Neural cell (in vitro differentiated cells): ENCODE data around the gene SMIM38. TPM values are rescaled to one million over a fixed set of nuclear protein-coding genes. Genes with fewer than 3 reads are reported as not detected.

ENCODE experiments used
- H2AFZ ChIP-seq: fragments of 200-600, 300-800 bp; sonication (generic), shearing (Covaris generic); 2 replicates; pipeline ENCODE4 v1.6.0; 2014; ENCODE audit warnings: low read depth, mild to moderate bottlenecking, antibody characterized with exemption, low read length, moderate library complexity
- H3F3A ChIP-seq: fragments of 200-600 bp; shearing (Covaris generic); 2 replicates; pipeline ENCODE4 v1.6.1; 2016; ENCODE audit warnings: mild to moderate bottlenecking, moderate library complexity, mixed read lengths, antibody characterized with exemption, low read length; ENCODE audit not compliant: insufficient read depth, poor library complexity, severe bottlenecking
- H3K27ac ChIP-seq: fragments of 200-600, 300-800 bp; sonication (generic), shearing (Covaris generic); 2 replicates; pipeline ENCODE4 v1.5.1; 2014; ENCODE audit warnings: mild to moderate bottlenecking, low read length, moderate library complexity
- H3K27me3 ChIP-seq: fragments of 300-800, 200-600 bp; sonication (generic), shearing (Covaris generic); 2 replicates; pipeline ENCODE4 v1.6.0; 2014; ENCODE audit warnings: mild to moderate bottlenecking, low read depth, low read length, moderate library complexity; ENCODE audit not compliant: insufficient read depth
- H3K36me3 ChIP-seq: fragments of 300-800, 200-600 bp; sonication (generic), shearing (Covaris generic); 2 replicates; pipeline ENCODE4 v1.5.1; 2014; ENCODE audit warnings: mild to moderate bottlenecking, antibody characterized with exemption, low read length, moderate library complexity; ENCODE audit not compliant: insufficient read depth
- H3K4me2 ChIP-seq: fragments of 300-800, 200-600 bp; sonication (generic), shearing (Covaris generic); 2 replicates; pipeline ENCODE4 v1.6.0; 2014; ENCODE audit warnings: mild to moderate bottlenecking, low read length
- H3K4me3 ChIP-seq: fragments of 300-800, 200-600 bp; sonication (generic), shearing (Covaris generic); 2 replicates; pipeline ENCODE4 v1.5.1; 2014; ENCODE audit warnings: mild to moderate bottlenecking, low read length, moderate library complexity
- H3K79me2 ChIP-seq: fragments of 200-600 bp; shearing (Covaris generic); replicated peaks from 2 replicates; pipeline ENCODE4 v1.6.0; 2014; ENCODE audit warnings: mild to moderate bottlenecking, low read length, moderate library complexity; ENCODE audit not compliant: insufficient read depth
- H3K9ac ChIP-seq: fragments of 300-800, 200-600 bp; sonication (generic), shearing (Covaris generic); 2 replicates; pipeline ENCODE4 v1.6.1; 2016; ENCODE audit warnings: mild to moderate bottlenecking, low read length, mixed read lengths
- H3K9me2 ChIP-seq: fragments of 200-600 bp; shearing (Covaris generic); 2 replicates; pipeline ENCODE4 v1.6.1; 2016; ENCODE audit warnings: mild to moderate bottlenecking, low read length, mixed read lengths; ENCODE audit not compliant: insufficient read depth
- H3K9me3 ChIP-seq: fragments of 200-600, 300-800 bp; sonication (generic), shearing (Covaris generic); 2 replicates; pipeline ENCODE4 v1.6.1; 2016; ENCODE audit warnings: mild to moderate bottlenecking, mixed run types, low read length, moderate library complexity, mixed read lengths
- H4K20me1 ChIP-seq: fragments of 200-600 bp; shearing (Covaris generic); 2 replicates; pipeline ENCODE4 v1.6.1; 2016; ENCODE audit warnings: mild to moderate bottlenecking, mixed run types; ENCODE audit not compliant: insufficient read depth
- EP300 ChIP-seq: fragments of 450-650 bp; conservative IDR thresholded peaks from 2 replicates; pipeline ENCODE4 v1.6.1; 2014; ENCODE audit warnings: antibody characterized with exemption, mild to moderate bottlenecking, moderate library complexity; ENCODE audit not compliant: poor library complexity, severe bottlenecking
- EZH2 ChIP-seq: fragments of 200-600, 300-800 bp; shearing (Covaris generic), sonication (generic); IDR thresholded peaks from 2 replicates; pipeline ENCODE4 v1.6.1; 2014; ENCODE audit warnings: antibody characterized with exemption, low read length, borderline replicate concordance, mild to moderate bottlenecking; ENCODE audit not compliant: insufficient read depth, poor library complexity, severe bottlenecking
- MXI1 ChIP-seq: fragments of 450-650 bp; conservative IDR thresholded peaks from 2 replicates; pipeline ENCODE4 v1.6.1; 2014; ENCODE audit warnings: antibody characterized with exemption, mild to moderate bottlenecking; ENCODE audit not compliant: poor library complexity, severe bottlenecking
- POLR2AphosphoS5 ChIP-seq: IDR thresholded peaks from 2 replicates; pipeline ENCODE4 v1.6.1; 2012
- RAD21 ChIP-seq: fragments of 450-650 bp; conservative IDR thresholded peaks from 2 replicates; pipeline ENCODE4 v1.6.1; 2014; ENCODE audit warnings: antibody characterized with exemption, mild to moderate bottlenecking, moderate library complexity
- SMC3 ChIP-seq: fragments of 450-650 bp; conservative IDR thresholded peaks from 2 replicates; pipeline ENCODE4 v1.6.1; 2014; ENCODE audit warnings: antibody characterized with exemption, mild to moderate bottlenecking, moderate library complexity; ENCODE audit not compliant: poor library complexity
- TAF1 ChIP-seq: IDR thresholded peaks from 2 replicates; pipeline ENCODE4 v1.6.1; 2012; ENCODE audit warnings: low read depth
- polyA plus RNA-seq: library from polyadenylated mRNA; depleted of rRNA; stranded (reverse); fragments of >200 nt; gene quantifications from 2 replicates; pipeline ENCODE4 v1.2.3, GENCODE V29; 2014
- TF ChIP-seq, protein P1 (sequence below): IDR thresholded peaks from 2 replicates; pipeline ENCODE4 v1.6.1; 2012; ENCODE audit warnings: borderline replicate concordance
- TF ChIP-seq, protein P2 (sequence below): fragments of 450-650 bp; IDR thresholded peaks from 2 replicates; pipeline ENCODE4 v1.5.1; 2014; ENCODE audit warnings: antibody characterized with exemption, mild to moderate bottlenecking, moderate library complexity; ENCODE audit not compliant: poor library complexity, severe bottlenecking

SMIM38 gene
- polyA plus RNA-seq, 1 donor from 2014 or later, result 1.9 TPM

DNA sequence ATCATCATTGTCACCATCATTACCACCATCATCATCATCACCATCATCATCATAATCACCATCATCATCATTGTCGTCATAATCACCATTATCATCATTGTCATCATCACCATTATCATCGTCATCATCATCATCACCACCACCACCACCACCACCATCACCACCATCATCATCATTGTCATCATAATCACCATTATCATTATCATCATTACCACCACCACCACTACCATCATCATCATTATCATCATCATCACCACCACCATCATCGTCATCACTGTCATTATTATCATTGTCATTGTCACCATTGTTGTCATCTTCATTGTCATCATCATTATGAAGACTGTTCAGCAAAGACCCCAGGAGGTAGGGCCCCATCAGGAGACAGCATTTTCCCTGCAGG is 33.3 kb downstream of the SMIM38 start:
- Histone ChIP-seq H3K27ac (no peak overlapping the region), H2AFZ (no peak overlapping the region), H3K79me2 (no peaks in the 10 kb centered on the region), H3F3A (no peaks in the 10 kb centered on the region), H3K9ac (no peak overlapping the region), H3K4me3 (no peak overlapping the region), H3K36me3 (no peaks in the 10 kb centered on the region), H3K9me2 (no peaks in the 10 kb centered on the region), H4K20me1 (no peaks in the 10 kb centered on the region), H3K9me3 (no peaks in the 10 kb centered on the region), H3K27me3 (no peaks in the 10 kb centered on the region), H3K4me2 (no peak overlapping the region)
- TF ChIP-seq, protein P1, sequence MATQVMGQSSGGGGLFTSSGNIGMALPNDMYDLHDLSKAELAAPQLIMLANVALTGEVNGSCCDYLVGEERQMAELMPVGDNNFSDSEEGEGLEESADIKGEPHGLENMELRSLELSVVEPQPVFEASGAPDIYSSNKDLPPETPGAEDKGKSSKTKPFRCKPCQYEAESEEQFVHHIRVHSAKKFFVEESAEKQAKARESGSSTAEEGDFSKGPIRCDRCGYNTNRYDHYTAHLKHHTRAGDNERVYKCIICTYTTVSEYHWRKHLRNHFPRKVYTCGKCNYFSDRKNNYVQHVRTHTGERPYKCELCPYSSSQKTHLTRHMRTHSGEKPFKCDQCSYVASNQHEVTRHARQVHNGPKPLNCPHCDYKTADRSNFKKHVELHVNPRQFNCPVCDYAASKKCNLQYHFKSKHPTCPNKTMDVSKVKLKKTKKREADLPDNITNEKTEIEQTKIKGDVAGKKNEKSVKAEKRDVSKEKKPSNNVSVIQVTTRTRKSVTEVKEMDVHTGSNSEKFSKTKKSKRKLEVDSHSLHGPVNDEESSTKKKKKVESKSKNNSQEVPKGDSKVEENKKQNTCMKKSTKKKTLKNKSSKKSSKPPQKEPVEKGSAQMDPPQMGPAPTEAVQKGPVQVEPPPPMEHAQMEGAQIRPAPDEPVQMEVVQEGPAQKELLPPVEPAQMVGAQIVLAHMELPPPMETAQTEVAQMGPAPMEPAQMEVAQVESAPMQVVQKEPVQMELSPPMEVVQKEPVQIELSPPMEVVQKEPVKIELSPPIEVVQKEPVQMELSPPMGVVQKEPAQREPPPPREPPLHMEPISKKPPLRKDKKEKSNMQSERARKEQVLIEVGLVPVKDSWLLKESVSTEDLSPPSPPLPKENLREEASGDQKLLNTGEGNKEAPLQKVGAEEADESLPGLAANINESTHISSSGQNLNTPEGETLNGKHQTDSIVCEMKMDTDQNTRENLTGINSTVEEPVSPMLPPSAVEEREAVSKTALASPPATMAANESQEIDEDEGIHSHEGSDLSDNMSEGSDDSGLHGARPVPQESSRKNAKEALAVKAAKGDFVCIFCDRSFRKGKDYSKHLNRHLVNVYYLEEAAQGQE, result no peak
- TF ChIP-seq RAD21 (no peak), POLR2AphosphoS5 (no peak), EZH2 (no peak), EP300 (no peak), MXI1 (no peak), SMC3 (no peak), TAF1 (no peak)
- TF ChIP-seq, protein P2, sequence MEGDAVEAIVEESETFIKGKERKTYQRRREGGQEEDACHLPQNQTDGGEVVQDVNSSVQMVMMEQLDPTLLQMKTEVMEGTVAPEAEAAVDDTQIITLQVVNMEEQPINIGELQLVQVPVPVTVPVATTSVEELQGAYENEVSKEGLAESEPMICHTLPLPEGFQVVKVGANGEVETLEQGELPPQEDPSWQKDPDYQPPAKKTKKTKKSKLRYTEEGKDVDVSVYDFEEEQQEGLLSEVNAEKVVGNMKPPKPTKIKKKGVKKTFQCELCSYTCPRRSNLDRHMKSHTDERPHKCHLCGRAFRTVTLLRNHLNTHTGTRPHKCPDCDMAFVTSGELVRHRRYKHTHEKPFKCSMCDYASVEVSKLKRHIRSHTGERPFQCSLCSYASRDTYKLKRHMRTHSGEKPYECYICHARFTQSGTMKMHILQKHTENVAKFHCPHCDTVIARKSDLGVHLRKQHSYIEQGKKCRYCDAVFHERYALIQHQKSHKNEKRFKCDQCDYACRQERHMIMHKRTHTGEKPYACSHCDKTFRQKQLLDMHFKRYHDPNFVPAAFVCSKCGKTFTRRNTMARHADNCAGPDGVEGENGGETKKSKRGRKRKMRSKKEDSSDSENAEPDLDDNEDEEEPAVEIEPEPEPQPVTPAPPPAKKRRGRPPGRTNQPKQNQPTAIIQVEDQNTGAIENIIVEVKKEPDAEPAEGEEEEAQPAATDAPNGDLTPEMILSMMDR, result no peak

DNA sequence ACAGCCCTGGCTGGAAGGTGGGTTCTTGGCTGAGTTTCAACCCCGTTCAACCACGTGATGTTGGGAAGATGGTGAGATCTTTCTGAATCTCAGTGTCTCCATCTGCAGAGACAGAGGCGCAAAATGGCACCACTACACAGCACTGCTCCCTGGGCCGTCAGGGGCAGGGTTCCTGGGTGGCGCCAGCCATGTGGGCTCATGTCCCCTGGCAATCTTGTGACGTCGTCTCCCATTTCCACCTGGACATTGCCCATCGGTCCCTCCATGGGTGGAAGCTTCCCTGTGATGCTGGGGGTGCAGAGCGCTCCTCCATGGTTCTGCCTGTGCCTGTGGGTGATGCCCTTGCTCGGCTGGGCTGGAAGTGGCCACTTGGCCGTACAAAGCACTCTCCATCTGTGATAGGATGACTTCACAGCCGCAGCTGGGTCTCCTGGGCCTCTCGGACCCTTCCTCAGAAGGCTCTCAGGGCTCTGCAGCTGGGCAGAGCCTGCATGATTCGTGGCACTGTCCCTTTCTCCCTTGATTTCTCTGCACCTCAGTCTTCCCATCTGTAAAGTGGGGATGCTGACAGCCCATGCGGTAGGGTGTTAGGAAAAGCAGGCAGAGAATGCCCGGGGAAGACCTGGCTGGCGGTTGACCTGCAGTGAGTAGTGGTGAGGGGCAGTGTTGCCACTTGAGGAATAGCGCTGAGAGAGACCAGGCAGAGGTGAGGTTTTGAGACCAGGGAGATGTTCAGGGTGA is 35.2 kb downstream of the SMIM38 start:
- Histone ChIP-seq H3K9me3 (no peaks in the 10 kb centered on the region), H2AFZ (no peak overlapping the region), H3K9ac (no peak overlapping the region), H3K27ac (no peak overlapping the region), H3K9me2 (no peaks in the 10 kb centered on the region), H3K36me3 (no peaks in the 10 kb centered on the region), H3F3A (no peaks in the 10 kb centered on the region), H4K20me1 (no peaks in the 10 kb centered on the region), H3K27me3 (no peaks in the 10 kb centered on the region), H3K79me2 (no peaks in the 10 kb centered on the region), H3K4me2 (no peak overlapping the region), H3K4me3 (no peak overlapping the region)
- TF ChIP-seq EZH2 (no peak), RAD21 (no peak), SMC3 (no peak), EP300 (no peak), POLR2AphosphoS5 (no peak), TAF1 (no peak), MXI1 (no peak)
- TF ChIP-seq, protein P1, result no peak
- TF ChIP-seq, protein P2, result no peak
